ENCODE measurements around the gene ABHD17C. TPM values are rescaled to one million over a fixed set of nuclear protein-coding genes. Genes with fewer than 3 reads are reported as not detected.

Gene ABHD17C
- total RNA-seq, 1 donor from 2014 or later = 6.5 TPM

GRCh38 chr15:80732167-80732566, 37.1 kb downstream of the ABHD17C start:
- TF ChIP-seq, protein P1, sequence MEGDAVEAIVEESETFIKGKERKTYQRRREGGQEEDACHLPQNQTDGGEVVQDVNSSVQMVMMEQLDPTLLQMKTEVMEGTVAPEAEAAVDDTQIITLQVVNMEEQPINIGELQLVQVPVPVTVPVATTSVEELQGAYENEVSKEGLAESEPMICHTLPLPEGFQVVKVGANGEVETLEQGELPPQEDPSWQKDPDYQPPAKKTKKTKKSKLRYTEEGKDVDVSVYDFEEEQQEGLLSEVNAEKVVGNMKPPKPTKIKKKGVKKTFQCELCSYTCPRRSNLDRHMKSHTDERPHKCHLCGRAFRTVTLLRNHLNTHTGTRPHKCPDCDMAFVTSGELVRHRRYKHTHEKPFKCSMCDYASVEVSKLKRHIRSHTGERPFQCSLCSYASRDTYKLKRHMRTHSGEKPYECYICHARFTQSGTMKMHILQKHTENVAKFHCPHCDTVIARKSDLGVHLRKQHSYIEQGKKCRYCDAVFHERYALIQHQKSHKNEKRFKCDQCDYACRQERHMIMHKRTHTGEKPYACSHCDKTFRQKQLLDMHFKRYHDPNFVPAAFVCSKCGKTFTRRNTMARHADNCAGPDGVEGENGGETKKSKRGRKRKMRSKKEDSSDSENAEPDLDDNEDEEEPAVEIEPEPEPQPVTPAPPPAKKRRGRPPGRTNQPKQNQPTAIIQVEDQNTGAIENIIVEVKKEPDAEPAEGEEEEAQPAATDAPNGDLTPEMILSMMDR (IDR thresholded peaks at IDR 0.05; ENCODE audit: insufficient read depth, low read length, poor library complexity, severe bottlenecking) = no peak
- no peaks in the 10 kb centered on the region for H3K36me3 ChIP-seq (ENCODE audit: control insufficient read depth, insufficient read depth, low read length)
- no peak overlapping the region for H3K4me3 ChIP-seq (ENCODE audit: low read depth, low read length)
- no peak for DNase-seq (ENCODE audit: low read depth)
- no peaks in the 10 kb centered on the region for H3K27me3 ChIP-seq (ENCODE audit: control insufficient read depth, insufficient read depth, low read length)

GRCh38 chr15:80732818-80733217, 37.7 kb downstream of the ABHD17C start:
- no peak for DNase-seq (ENCODE audit: low read depth)
- Histone ChIP-seq H3K36me3 (ENCODE audit: control insufficient read depth, insufficient read depth, low read length) (no peaks in the 10 kb centered on the region), H3K27me3 (ENCODE audit: control insufficient read depth, insufficient read depth, low read length) (no peaks in the 10 kb centered on the region), H3K4me3 (ENCODE audit: low read depth, low read length) (no peak overlapping the region)
- TF ChIP-seq, protein P1 (IDR thresholded peaks at IDR 0.05; ENCODE audit: insufficient read depth, low read length, poor library complexity, severe bottlenecking) = no peak

GRCh38 chr15:80733460-80733859, 38.4 kb downstream of the ABHD17C start:
- DNase-seq (ENCODE audit: low read depth) = no peak
- Histone ChIP-seq H3K4me3 (ENCODE audit: low read depth, low read length) (no peak overlapping the region), H3K27me3 (ENCODE audit: control insufficient read depth, insufficient read depth, low read length) (no peaks in the 10 kb centered on the region), H3K36me3 (ENCODE audit: control insufficient read depth, insufficient read depth, low read length) (no peaks in the 10 kb centered on the region)
- TF ChIP-seq, protein P1 (IDR thresholded peaks at IDR 0.05; ENCODE audit: insufficient read depth, low read length, poor library complexity, severe bottlenecking) = no peak

DNA sequence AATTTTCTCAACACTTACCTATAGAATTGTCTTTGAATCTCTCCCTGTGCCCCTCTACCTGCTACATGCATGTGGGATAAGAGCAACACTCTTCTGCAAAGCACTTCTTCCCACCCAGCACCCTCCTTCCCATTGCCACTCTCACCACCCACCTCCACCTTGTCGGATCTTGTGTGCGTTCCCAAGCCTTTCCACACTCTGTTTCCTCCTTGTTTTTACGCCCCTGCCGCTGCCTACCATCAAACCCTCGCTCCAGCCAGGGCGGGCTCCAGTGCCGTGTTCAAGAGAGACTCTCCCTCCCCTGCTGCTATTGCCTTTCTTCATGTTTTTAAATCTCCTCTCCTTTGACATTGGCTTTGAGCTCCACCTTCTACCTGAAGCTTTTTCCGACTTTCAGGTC, 40.2 kb downstream of the ABHD17C start:
- DNase-seq (ENCODE audit: low read depth) = no peak
- no peak overlapping the region for H3K4me3 ChIP-seq (ENCODE audit: low read depth, low read length)
- no peaks in the 10 kb centered on the region for H3K36me3 ChIP-seq (ENCODE audit: control insufficient read depth, insufficient read depth, low read length)
- TF ChIP-seq, protein P1 (IDR thresholded peaks at IDR 0.05; ENCODE audit: insufficient read depth, low read length, poor library complexity, severe bottlenecking) = no peak
- no peaks in the 10 kb centered on the region for H3K27me3 ChIP-seq (ENCODE audit: control insufficient read depth, insufficient read depth, low read length)

- Histone ChIP-seq H3K36me3 (ENCODE audit: control insufficient read depth, insufficient read depth, low read length) (no peaks in the 10 kb centered on the region), H3K27me3 (ENCODE audit: control insufficient read depth, insufficient read depth, low read length) (no peaks in the 10 kb centered on the region), H3K4me3 (ENCODE audit: low read depth, low read length) (no peak overlapping the region)
- TF ChIP-seq, protein P1 (IDR thresholded peaks at IDR 0.05; ENCODE audit: insufficient read depth, low read length, poor library complexity, severe bottlenecking) = no peak
- DNase-seq (ENCODE audit: low read depth) = no peak
These were observed 41.5 kb downstream of the ABHD17C start for GRCh38 chr15:80736560-80736959.

- DNase-seq (ENCODE audit: low read depth) = no peak
- Histone ChIP-seq H3K36me3 (ENCODE audit: control insufficient read depth, insufficient read depth, low read length) (no peaks in the 10 kb centered on the region), H3K4me3 (ENCODE audit: low read depth, low read length) (no peak overlapping the region), H3K27me3 (ENCODE audit: control insufficient read depth, insufficient read depth, low read length) (no peaks in the 10 kb centered on the region)
- TF ChIP-seq, protein P1 (IDR thresholded peaks at IDR 0.05; ENCODE audit: insufficient read depth, low read length, poor library complexity, severe bottlenecking) = no peak
These were observed 44.8 kb downstream of the ABHD17C start for GRCh38 chr15:80739919-80740318.

All from kidney epithelial cell (primary cell).